HEK293 (cell line): Measurements from ENCODE around the gene STK39.

Source experiments
- CTCF ChIA-PET: fragments of 350-600 bp; formaldehyde crosslinking; extraction: SDS; loops from one replicate; lab custom pipeline; 2021; ENCODE audit warnings: antibody characterized with exemption; lab: Yijun Ruan, JAX
- POLR2A ChIA-PET: fragments of 300-600 bp; formaldehyde crosslinking; extraction: SDS; loops from one replicate; lab custom pipeline; 2020; ENCODE audit warnings: antibody characterized with exemption, inconsistent platforms; lab: Yijun Ruan, JAX
- H3K27ac ChIP-seq: fragments of 200-500 bp; sonication (Bioruptor generic); 2 replicates; pipeline ENCODE4 v1.5.1; 2014; ENCODE audit warnings: low read depth, low read length, control low read depth, inconsistent platforms; ENCODE audit errors: extremely low read depth
- H3K36me3 ChIP-seq, 2 experiments: fragments of 200-500 bp in 1 of 2; sonication (Bioruptor generic) in 1 of 2; 1 replicate in 1 of 2; 2 replicates in 1 of 2; pipeline ENCODE4 v1.5.1; 2014 to 2017; ENCODE audit warnings: inconsistent platforms in 2 of 2, low read length in 2 of 2; ENCODE audit not compliant: control insufficient read depth in 2 of 2, insufficient read depth in 1 of 2
- H3K4me1 ChIP-seq: fragments of 200-500 bp; sonication (Bioruptor generic); 2 replicates; pipeline ENCODE4 v1.5.1; 2014; ENCODE audit warnings: mild to moderate bottlenecking, low read length, inconsistent platforms; ENCODE audit not compliant: control insufficient read depth, insufficient read depth
- H3K4me3 ChIP-seq: 2 replicates; pipeline ENCODE4 v1.5.1; 2011; ENCODE audit warnings: low read depth, mild to moderate bottlenecking, control low read depth, low read length, moderate library complexity
- H3K9me3 ChIP-seq: fragments of 200-500 bp; sonication (Bioruptor generic); 2 replicates; pipeline ENCODE4 v1.5.1; 2014; ENCODE audit warnings: low read depth, low read length, inconsistent platforms; ENCODE audit not compliant: control insufficient read depth, insufficient read depth
- GFI1B ChIP-seq: fragments of 450-650 bp; formaldehyde crosslinking; IDR thresholded peaks from 2 replicates; pipeline ENCODE4 v1.5.1; 2016; ENCODE audit warnings: missing biosample characterization, missing genetic modification characterization
- GLIS1 ChIP-seq: fragments of 450-650 bp; formaldehyde crosslinking; IDR thresholded peaks from 2 replicates; pipeline ENCODE4 v1.5.1; 2016; ENCODE audit warnings: missing biosample characterization, missing genetic modification characterization
- INSM2 ChIP-seq: fragments of 450-650 bp; formaldehyde crosslinking; IDR thresholded peaks from 2 replicates; pipeline ENCODE4 v1.5.1; 2016; ENCODE audit warnings: missing biosample characterization, missing genetic modification characterization
- KLF8 ChIP-seq: fragments of 450-650 bp; formaldehyde crosslinking; IDR thresholded peaks from 2 replicates; pipeline ENCODE4 v1.5.1; 2016; ENCODE audit warnings: missing biosample characterization, missing genetic modification characterization
- KLF9 ChIP-seq: fragments of 450-650 bp; formaldehyde crosslinking; IDR thresholded peaks from 2 replicates; pipeline ENCODE4 v1.5.1; 2016; ENCODE audit warnings: missing biosample characterization, missing genetic modification characterization, low read depth
- PRDM4 ChIP-seq: fragments of 450-650 bp; formaldehyde crosslinking; IDR thresholded peaks from 2 replicates; pipeline ENCODE4 v1.5.1; 2017; ENCODE audit warnings: missing biosample characterization, missing genetic modification characterization
- SETDB1 ChIP-seq: IDR thresholded peaks from one replicate; pipeline ENCODE4 v1.6.1; 2017; ENCODE audit warnings: mild to moderate bottlenecking, low read length, moderate library complexity, mixed read lengths; ENCODE audit not compliant: insufficient read length
- SP2 ChIP-seq: fragments of 450-650 bp; formaldehyde crosslinking; IDR thresholded peaks from 2 replicates; pipeline ENCODE4 v1.5.1; 2016; ENCODE audit warnings: missing biosample characterization, missing genetic modification characterization
- SP7 ChIP-seq: fragments of 450-650 bp; formaldehyde crosslinking; IDR thresholded peaks from 2 replicates; pipeline ENCODE4 v1.5.1; 2016; ENCODE audit warnings: missing biosample characterization, missing genetic modification characterization
- ZNF140 ChIP-seq: fragments of 450-650 bp; formaldehyde crosslinking; IDR thresholded peaks from 2 replicates; pipeline ENCODE4 v1.5.1; 2016; ENCODE audit warnings: missing biosample characterization, missing genetic modification characterization
- ZNF214 ChIP-seq: fragments of 450-650 bp; formaldehyde crosslinking; IDR thresholded peaks from 2 replicates; pipeline ENCODE4 v1.5.1; 2017; ENCODE audit warnings: missing biosample characterization, mild to moderate bottlenecking, missing genetic modification characterization, borderline replicate concordance
- ZNF266 ChIP-seq: fragments of 450-650 bp; formaldehyde crosslinking; IDR thresholded peaks from 2 replicates; pipeline ENCODE4 v1.5.1; 2016; ENCODE audit warnings: missing biosample characterization, missing genetic modification characterization, low read depth
- ZNF394 ChIP-seq: fragments of 450-650 bp; formaldehyde crosslinking; IDR thresholded peaks from 2 replicates; pipeline ENCODE4 v1.5.1; 2016; ENCODE audit warnings: missing biosample characterization, missing genetic modification characterization, mild to moderate bottlenecking, moderate library complexity, borderline replicate concordance
- ZNF596 ChIP-seq: fragments of 450-650 bp; IDR thresholded peaks from 2 replicates; pipeline ENCODE4 v1.5.0; 2018; ENCODE audit warnings: missing biosample characterization, mild to moderate bottlenecking, missing genetic modification characterization, moderate library complexity
- ZNF639 ChIP-seq: fragments of 450-650 bp; formaldehyde crosslinking; IDR thresholded peaks from 2 replicates; pipeline ENCODE4 v1.5.1; 2016; ENCODE audit warnings: missing biosample characterization, missing genetic modification characterization
- ZNF658 ChIP-seq: fragments of 450-650 bp; formaldehyde crosslinking; IDR thresholded peaks from 2 replicates; pipeline ENCODE4; 2016; ENCODE audit warnings: missing biosample characterization, missing genetic modification characterization
- ZNF670 ChIP-seq: fragments of 450-650 bp; formaldehyde crosslinking; IDR thresholded peaks from 2 replicates; pipeline ENCODE4 v1.5.1; 2016; ENCODE audit warnings: missing biosample characterization, missing genetic modification characterization, low read depth
- ZNF677 ChIP-seq: fragments of 450-650 bp; IDR thresholded peaks from 2 replicates; pipeline ENCODE4 v1.5.0; 2018; ENCODE audit warnings: missing biosample characterization, mild to moderate bottlenecking, missing genetic modification characterization, moderate library complexity
- ZNF704 ChIP-seq: fragments of 450-650 bp; formaldehyde crosslinking; IDR thresholded peaks from 2 replicates; pipeline ENCODE4 v1.5.1; 2016; ENCODE audit warnings: missing biosample characterization, missing genetic modification characterization
- ZNF707 ChIP-seq: fragments of 450-650 bp; formaldehyde crosslinking; IDR thresholded peaks from 2 replicates; pipeline ENCODE4 v1.5.1; 2016; ENCODE audit warnings: missing biosample characterization, missing genetic modification characterization
- ZSCAN16 ChIP-seq: fragments of 450-650 bp; formaldehyde crosslinking; IDR thresholded peaks from 2 replicates; pipeline ENCODE4 v1.5.1; 2016; ENCODE audit warnings: missing biosample characterization, missing genetic modification characterization
- ZXDB ChIP-seq: fragments of 450-650 bp; formaldehyde crosslinking; IDR thresholded peaks from 2 replicates; pipeline ENCODE4 v1.5.1; 2016; ENCODE audit warnings: missing biosample characterization, missing genetic modification characterization

STK39 gene

GRCh38 chr2:168008646-168009195 lies 238.7 kb downstream of the STK39 start:
- Histone ChIP-seq H3K4me3 (no peak overlapping the region), H3K9me3 (no peaks in the 10 kb centered on the region), H3K4me1 (no peaks in the 10 kb centered on the region), H3K36me3 (peaks cover 0 to 3% of the 10 kb centered on the region in 2 experiments; a peak in 1 of 3 replicates), H3K27ac (no peak overlapping the region)
- TF ChIP-seq ZNF658, result no peak
- no peak for TF ChIP-seq KLF9
- peak; percentile 81; the same call in 1 of the 2 replicates for TF ChIP-seq ZNF677 (tag by site-specific recombination)
- no peak for TF ChIP-seq ZNF704
- no peak for TF ChIP-seq ZNF670
- POLR2A ChIA-PET, result no interaction called here
- CTCF ChIA-PET, result interaction anchor here (0.6 to 0.9 kb wide), 2 partner anchors 8 to 53 kb away, joined by 4 read pairs; no protein-coding TSS in a partner anchor

GRCh38 chr2:168006498-168006897 lies 240.9 kb downstream of the STK39 start:
- Histone ChIP-seq H3K9me3 (no peaks in the 10 kb centered on the region), H3K27ac (no peak overlapping the region), H3K4me1 (peaks cover 3% of the 10 kb centered on the region; the same call in 1 of the 2 replicates), H3K36me3 (peaks cover 0 to 3% of the 10 kb centered on the region in 2 experiments; a peak in 1 of 3 replicates), H3K4me3 (no peak overlapping the region)
- ChIA-PET CTCF (no interaction called here), POLR2A (no interaction called here)
- no peak for TF ChIP-seq ZXDB
- TF ChIP-seq SETDB1, result no peak
- no peak for TF ChIP-seq ZNF214 (tag by site-specific recombination)
- no peak for TF ChIP-seq INSM2 (tag by site-specific recombination)

- ChIA-PET POLR2A (no interaction called here), CTCF (no interaction called here)
- peaks cover 0 to 3% of the 10 kb centered on the region in 2 experiments; a peak in 1 of 3 replicates for H3K36me3 ChIP-seq
- H3K27ac ChIP-seq, result no peak overlapping the region
- no peak overlapping the region for H3K4me3 ChIP-seq
- no peak for TF ChIP-seq ZNF266
- TF ChIP-seq SP7 (tag by site-specific recombination), result no peak
- no peak for TF ChIP-seq KLF9
- no peak for TF ChIP-seq KLF8 (tag by site-specific recombination)
- peak; percentile 75 for TF ChIP-seq ZNF707
- peaks cover 3% of the 10 kb centered on the region; the same call in 1 of the 2 replicates for H3K4me1 ChIP-seq
- H3K9me3 ChIP-seq, result no peaks in the 10 kb centered on the region
Observed at GRCh38 chr2:168005586-168005985, 241.8 kb downstream of the STK39 start.

- peaks cover 0 to 3% of the 10 kb centered on the region in 2 experiments; a peak in 1 of 3 replicates for H3K36me3 ChIP-seq
- H3K9me3 ChIP-seq, result no peaks in the 10 kb centered on the region
- no peak overlapping the region for H3K4me3 ChIP-seq
- H3K4me1 ChIP-seq, result peaks cover 3% of the 10 kb centered on the region; the same call in 1 of the 2 replicates
- no peak for TF ChIP-seq SP2 (tag by site-specific recombination)
- no peak for TF ChIP-seq ZNF639
- TF ChIP-seq ZNF140 (tag by site-specific recombination), result no peak
- TF ChIP-seq ZNF704, result no peak
- no peak for TF ChIP-seq GFI1B (tag by site-specific recombination)
- no peak for TF ChIP-seq ZNF596 (tag by site-specific recombination)
- TF ChIP-seq ZNF394, result no peak
- TF ChIP-seq PRDM4, result no peak
- no peak for TF ChIP-seq GLIS1 (tag by site-specific recombination)
- TF ChIP-seq ZSCAN16, result no peak
- CTCF ChIA-PET, result no interaction called here
- no peak overlapping the region for H3K27ac ChIP-seq
- POLR2A ChIA-PET, result no interaction called here
Observed at GRCh38 chr2:168003876-168004275, 243.5 kb downstream of the STK39 start.
